CD14-positive monocyte (primary cell): Measurements from ENCODE around the gene SFXN2. TPM values are rescaled to one million over a fixed set of nuclear protein-coding genes. Genes with fewer than 3 reads are reported as not detected.

ENCODE experiments used
- DNase-seq, 3 donors: peaks; one replicate each; pipeline ENCODE4 v3.0.0-alpha.2; 2011 to 2022
- H2AFZ ChIP-seq: 2 replicates; pipeline ENCODE4 v1.6.0; 2012; ENCODE audit warnings: mild to moderate bottlenecking, low read depth, low read length, inconsistent platforms; ENCODE audit not compliant: insufficient read depth, poor library complexity, severe bottlenecking
- H3K27ac ChIP-seq, 2 donors: 1 replicate in 1 of 2; 2 replicates in 1 of 2; pipeline ENCODE4 v1.5.1; 2012 to 2013; ENCODE audit warnings: low read length in 2 of 2, control low read depth in 1 of 2, inconsistent platforms in 1 of 2, low read depth in 1 of 2, mild to moderate bottlenecking in 1 of 2
- H3K27me3 ChIP-seq, 2 donors: one replicate each; pipeline versions ENCODE4 v1.6.0 to v1.6.1; 2011 to 2013; ENCODE audit warnings: low read length in 2 of 2; ENCODE audit not compliant: control insufficient read depth in 2 of 2, insufficient read depth in 2 of 2
- H3K36me3 ChIP-seq, 2 donors: replicated peaks in 1 of 2; 1 replicate in 1 of 2; 2 replicates in 1 of 2; pipeline versions ENCODE4 v1.5.1 to v1.6.1; 2012 to 2013; ENCODE audit warnings: low read length in 2 of 2, control low read depth in 1 of 2, inconsistent platforms in 1 of 2, mild to moderate bottlenecking in 1 of 2; ENCODE audit not compliant: insufficient read depth in 2 of 2, control insufficient read depth in 1 of 2
- H3K4me1 ChIP-seq, 2 donors: 1 replicate in 1 of 2; 2 replicates in 1 of 2; pipeline versions ENCODE4 v1.5.1 to v1.6.1; 2012 to 2013; ENCODE audit warnings: low read length in 2 of 2, control low read depth in 1 of 2, inconsistent platforms in 1 of 2, mild to moderate bottlenecking in 1 of 2, moderate library complexity in 1 of 2; ENCODE audit not compliant: insufficient read depth in 2 of 2, control insufficient read depth in 1 of 2
- H3K4me2 ChIP-seq: replicated peaks from 2 replicates; pipeline ENCODE3; 2012; ENCODE audit warnings: low read length, moderate library complexity, mild to moderate bottlenecking; ENCODE audit not compliant: poor library complexity, severe bottlenecking; ENCODE audit errors: extremely low read depth
- H3K4me3 ChIP-seq, 3 experiments: fragments of 200-600 bp in 1 of 3; sonication (generic) in 1 of 3; replicated peaks in 1 of 3; 1 replicate in 2 of 3; 2 replicates in 1 of 3; pipeline ENCODE4 v1.5.1; 2011 to 2013; ENCODE audit warnings: low read length in 3 of 3, mild to moderate bottlenecking in 3 of 3, control low read depth in 2 of 3, low read depth in 2 of 3, inconsistent platforms in 1 of 3, moderate library complexity in 1 of 3
- H3K79me2 ChIP-seq: 2 replicates; pipeline ENCODE4 v1.6.0; 2012; ENCODE audit warnings: mild to moderate bottlenecking, control low read depth, inconsistent platforms, low read length, moderate library complexity; ENCODE audit not compliant: insufficient read depth
- H3K9ac ChIP-seq: 2 replicates; pipeline ENCODE4 v1.6.0; 2017; ENCODE audit warnings: low read length, mild to moderate bottlenecking; ENCODE audit not compliant: insufficient read depth, poor library complexity, severe bottlenecking
- H3K9me3 ChIP-seq, 2 donors: replicated peaks in 1 of 2; 1 replicate in 1 of 2; 2 replicates in 1 of 2; pipeline versions ENCODE4 v1.5.1 to v1.6.1; 2012 to 2013; ENCODE audit warnings: low read length in 2 of 2, control low read depth in 1 of 2; ENCODE audit not compliant: control insufficient read depth in 1 of 2, insufficient read depth in 1 of 2
- H4K20me1 ChIP-seq: 2 replicates; pipeline ENCODE4 v1.6.0; 2012; ENCODE audit warnings: mild to moderate bottlenecking, low read length, control low read depth, moderate library complexity; ENCODE audit not compliant: insufficient read depth
- H3K27ac Mint-ChIP-seq, 7 donors: one replicate each; pipeline ENCODE4 v1.8.0; 2020; ENCODE audit warnings: mild to moderate bottlenecking in 7 of 7, mixed read lengths in 7 of 7, moderate library complexity in 6 of 7, inconsistent platforms in 2 of 7
- H3K27me3 Mint-ChIP-seq, 3 donors: one replicate each; pipeline ENCODE4 v1.8.0; 2021 to 2022; ENCODE audit warnings: low read depth in 3 of 3, mild to moderate bottlenecking in 3 of 3, mixed read lengths in 3 of 3, moderate library complexity in 3 of 3, inconsistent platforms in 1 of 3
- H3K36me3 Mint-ChIP-seq, 2 donors: one replicate each; pipeline ENCODE4 v1.8.0; 2020; ENCODE audit warnings: mixed read lengths in 2 of 2, inconsistent platforms in 1 of 2, mild to moderate bottlenecking in 1 of 2
- H3K4me1 Mint-ChIP-seq: one replicate; pipeline ENCODE4 v1.8.0; 2020; ENCODE audit warnings: mild to moderate bottlenecking, mixed read lengths
- H3K4me3 Mint-ChIP-seq, 2 donors: one replicate each; pipeline ENCODE4 v1.8.0; 2020; ENCODE audit warnings: mild to moderate bottlenecking in 2 of 2, mixed read lengths in 2 of 2, moderate library complexity in 1 of 2
- H3K9me3 Mint-ChIP-seq, 7 donors: one replicate each; pipeline ENCODE4 v1.8.0; 2020 to 2022; ENCODE audit warnings: mixed read lengths in 7 of 7, mild to moderate bottlenecking in 6 of 7, moderate library complexity in 6 of 7, inconsistent platforms in 2 of 7
- CTCF ChIP-seq: fragments of 200-600 bp; IDR thresholded peaks from one replicate; pipeline ENCODE4 v1.8.0; 2022; ENCODE audit warnings: antibody characterized with exemption, mild to moderate bottlenecking
- WGBS: methylation state at CpG from one replicate; pipeline ENCODE4 v1.1.5; 2013; ENCODE audit warnings: missing lambda C conversion rate; ENCODE audit not compliant: insufficient coverage; 5-methylcytosine and 5-hydroxymethylcytosine counted together
- intact Hi-C, 2 donors: fragments of 100-400 bp; cut with micrococcal nuclease; formaldehyde crosslinking; loops; one replicate each; pipeline versions ENCODE4 v1.15.0 to v1.15.1; 2023
- polyA plus RNA-seq, 3 donors: library from polyadenylated mRNA; depleted of rRNA in 1 of 3; unstranded in 2 of 3; stranded (reverse) in 1 of 3; fragments of 300-500 nt in 2 of 3; fragments of >200 nt in 1 of 3; fragmentation: Illumina TruSeq in 2 of 3; gene quantifications; 1 replicate in 2 of 3; 2 replicates in 1 of 3; pipeline ENCODE4 v1.2.3, GENCODE V29; 2012 to 2021

The SFXN2 gene
- polyA plus RNA-seq, 3 donors = 1.3 to 2.0 (median 1.8) TPM

DNA sequence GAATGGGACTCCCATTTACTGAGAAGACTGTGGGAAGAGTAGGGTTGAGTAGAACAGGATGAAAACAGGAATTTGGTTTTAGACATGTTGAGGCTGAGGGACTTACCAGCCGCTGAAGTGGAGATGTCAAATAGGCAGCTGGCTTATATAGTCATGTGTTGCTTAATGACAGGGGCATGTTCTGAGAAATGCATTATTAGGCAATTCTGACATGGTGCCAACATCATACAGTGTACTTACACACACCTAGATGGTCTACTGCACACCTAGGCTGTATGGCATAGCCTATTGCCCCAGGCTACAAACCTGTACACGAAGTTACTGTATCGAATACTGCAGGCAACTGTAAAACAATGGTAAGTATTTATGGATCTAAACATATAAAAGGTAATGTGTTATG lies 17.7 kb upstream of the SFXN2 start:
- no peak overlapping the region for H3K9ac ChIP-seq
- no peaks in the 10 kb centered on the region for H3K27me3 Mint-ChIP-seq
- H3K79me2 ChIP-seq = no peaks in the 10 kb centered on the region
- H3K27ac Mint-ChIP-seq = no peak overlapping the region
- H4K20me1 ChIP-seq = no peaks in the 10 kb centered on the region
- DNase-seq = no peak
- H3K4me3 ChIP-seq = no peak overlapping the region
- H2AFZ ChIP-seq = no peak overlapping the region
- peaks cover 3% of the 10 kb centered on the region for H3K4me1 Mint-ChIP-seq
- H3K9me3 Mint-ChIP-seq = peaks cover 0 to 4% (median 0%) of the 10 kb centered on the region in 7 donors
- H3K27ac ChIP-seq = no peak overlapping the region
- no CpG with 5 or more reads among the region's 3 CpGs for WGBS
- H3K9me3 ChIP-seq = no peaks in the 10 kb centered on the region
- H3K36me3 Mint-ChIP-seq = peaks cover 38 to 51% of the 10 kb centered on the region in 2 donors
- intact Hi-C loops = no loop called here
- H3K27me3 ChIP-seq = no peaks in the 10 kb centered on the region
- TF ChIP-seq CTCF = no peak
- no peak overlapping the region for H3K4me3 Mint-ChIP-seq
- H3K4me1 ChIP-seq = no peaks in the 10 kb centered on the region
- peaks cover 8 to 30% of the 10 kb centered on the region in 2 donors for H3K36me3 ChIP-seq
- no peak overlapping the region for H3K4me2 ChIP-seq

GRCh38 chr10:102698894-102699293 lies 15.5 kb upstream of the SFXN2 start:
- Mint-ChIP-seq H3K4me1 (peaks cover 3% of the 10 kb centered on the region), H3K36me3 (peaks cover 40 to 50% of the 10 kb centered on the region in 2 donors), H3K27ac (no peak overlapping the region), H3K9me3 (peaks cover 0 to 4% (median 0%) of the 10 kb centered on the region in 7 donors), H3K4me3 (no peak overlapping the region), H3K27me3 (no peaks in the 10 kb centered on the region)
- Histone ChIP-seq H3K9ac (no peak overlapping the region), H3K79me2 (no peaks in the 10 kb centered on the region), H3K27me3 (no peaks in the 10 kb centered on the region), H3K36me3 (peaks cover 8 to 30% of the 10 kb centered on the region in 2 donors), H2AFZ (no peak overlapping the region), H3K4me3 (no peak overlapping the region), H4K20me1 (no peaks in the 10 kb centered on the region), H3K4me2 (no peak overlapping the region), H3K9me3 (no peaks in the 10 kb centered on the region), H3K27ac (no peak overlapping the region), H3K4me1 (no peaks in the 10 kb centered on the region)
- TF ChIP-seq CTCF = no peak
- intact Hi-C loops = no loop called here
- WGBS = no CpG with 5 or more reads among the region's 2 CpGs
- no peak for DNase-seq
